MM.1S (cell line): ENCODE results near the gene LEO1.

ENCODE experiments used
- DNase-seq: peaks from one replicate; pipeline ENCODE4 v3.0.0-alpha.2; 2015
- H2AFZ ChIP-seq: fragments of 300-600 bp; sonication (generic); 2 replicates; pipeline ENCODE4 v1.6.0; 2016; ENCODE audit warnings: antibody characterized with exemption, low read length
- H3F3A ChIP-seq: fragments of 300-600 bp; sonication (generic); 2 replicates; pipeline ENCODE4 v1.6.1; 2016; ENCODE audit warnings: mild to moderate bottlenecking, antibody characterized with exemption, low read length, moderate library complexity, mixed read lengths; ENCODE audit not compliant: insufficient read depth
- H3K27ac ChIP-seq: fragments of 300-600 bp; sonication (generic); 2 replicates; pipeline ENCODE4 v1.5.1; 2016; ENCODE audit warnings: mild to moderate bottlenecking, low read length
- H3K27me3 ChIP-seq: fragments of 300-600 bp; sonication (generic); replicated peaks from 2 replicates; pipeline ENCODE4 v1.6.0; 2016; ENCODE audit warnings: low read length; ENCODE audit not compliant: insufficient read depth
- H3K36me3 ChIP-seq: fragments of 300-600 bp; sonication (generic); replicated peaks from 2 replicates; pipeline ENCODE4 v1.6.1; 2016; ENCODE audit warnings: mild to moderate bottlenecking, low read length, mixed read lengths; ENCODE audit not compliant: insufficient read depth
- H3K4me1 ChIP-seq: fragments of 300-600 bp; sonication (generic); 2 replicates; pipeline ENCODE4 v1.6.1; 2016; ENCODE audit warnings: low read length, mixed read lengths
- H3K4me2 ChIP-seq: fragments of 300-600 bp; sonication (generic); 2 replicates; pipeline ENCODE4 v1.6.0; 2016; ENCODE audit warnings: low read depth, low read length
- H3K4me3 ChIP-seq: fragments of 300-600 bp; sonication (generic); 2 replicates; pipeline ENCODE4 v1.5.1; 2016; ENCODE audit warnings: low read length, mixed read lengths
- H3K79me2 ChIP-seq: fragments of 300-600 bp; sonication (generic); 2 replicates; pipeline ENCODE4 v1.6.1; 2016; ENCODE audit warnings: mixed run types, low read length, mixed read lengths
- H3K9ac ChIP-seq: fragments of 300-600 bp; sonication (generic); 2 replicates; pipeline ENCODE4 v1.6.1; 2016; ENCODE audit warnings: low read length, mixed read lengths
- H3K9me2 ChIP-seq: fragments of 300-600 bp; sonication (generic); replicated peaks from 2 replicates; pipeline ENCODE4 v1.6.1; 2016; ENCODE audit warnings: mild to moderate bottlenecking, low read length, mixed read lengths; ENCODE audit not compliant: insufficient read depth
- H3K9me3 ChIP-seq: fragments of 300-600 bp; sonication (generic); replicated peaks from 2 replicates; pipeline ENCODE4 v1.6.1; 2016; ENCODE audit warnings: mild to moderate bottlenecking, low read length, mixed read lengths; ENCODE audit not compliant: insufficient read depth
- H4K20me1 ChIP-seq: fragments of 300-600 bp; sonication (generic); 2 replicates; pipeline ENCODE4 v1.6.1; 2016; ENCODE audit warnings: mild to moderate bottlenecking, low read length, moderate library complexity, mixed read lengths; ENCODE audit not compliant: insufficient read depth
- EZH2 ChIP-seq: fragments of 300-600 bp; sonication (generic); optimal IDR thresholded peaks from 2 replicates; pipeline ENCODE3; 2017; ENCODE audit warnings: low read depth, mild to moderate bottlenecking, antibody characterized with exemption, low read length, mixed read lengths
- EZH2phosphoT487 ChIP-seq: fragments of 300-600 bp; sonication (generic); IDR thresholded peaks from 2 replicates; pipeline ENCODE4 v1.6.1; 2018; ENCODE audit warnings: antibody characterized with exemption, low read length
- TF ChIP-seq, protein P1 (sequence below): fragments of 300-600 bp; sonication (generic); IDR thresholded peaks from 2 replicates; pipeline ENCODE4 v1.5.1; 2016; ENCODE audit warnings: antibody characterized with exemption, low read length, mixed read lengths

LEO1 gene

GRCh38 chr15:51947124-51947523 lies 24.5 kb downstream of the LEO1 start:
- Histone ChIP-seq H3K4me1 (no peaks in the 10 kb centered on the region), H3K27me3 (no peaks in the 10 kb centered on the region), H3K79me2 (no peaks in the 10 kb centered on the region), H3K9ac (no peak overlapping the region), H2AFZ (no peak overlapping the region), H3K9me3 (no peaks in the 10 kb centered on the region), H3K4me2 (no peak overlapping the region), H3F3A (no peaks in the 10 kb centered on the region), H3K4me3 (no peak overlapping the region), H3K9me2 (no peaks in the 10 kb centered on the region), H4K20me1 (no peaks in the 10 kb centered on the region), H3K36me3 (peaks cover 10% of the 10 kb centered on the region; the same call in 1 of the 2 replicates), H3K27ac (no peak overlapping the region)
- TF ChIP-seq EZH2phosphoT487 (no peak), EZH2 (no peak)
- TF ChIP-seq, protein P1, sequence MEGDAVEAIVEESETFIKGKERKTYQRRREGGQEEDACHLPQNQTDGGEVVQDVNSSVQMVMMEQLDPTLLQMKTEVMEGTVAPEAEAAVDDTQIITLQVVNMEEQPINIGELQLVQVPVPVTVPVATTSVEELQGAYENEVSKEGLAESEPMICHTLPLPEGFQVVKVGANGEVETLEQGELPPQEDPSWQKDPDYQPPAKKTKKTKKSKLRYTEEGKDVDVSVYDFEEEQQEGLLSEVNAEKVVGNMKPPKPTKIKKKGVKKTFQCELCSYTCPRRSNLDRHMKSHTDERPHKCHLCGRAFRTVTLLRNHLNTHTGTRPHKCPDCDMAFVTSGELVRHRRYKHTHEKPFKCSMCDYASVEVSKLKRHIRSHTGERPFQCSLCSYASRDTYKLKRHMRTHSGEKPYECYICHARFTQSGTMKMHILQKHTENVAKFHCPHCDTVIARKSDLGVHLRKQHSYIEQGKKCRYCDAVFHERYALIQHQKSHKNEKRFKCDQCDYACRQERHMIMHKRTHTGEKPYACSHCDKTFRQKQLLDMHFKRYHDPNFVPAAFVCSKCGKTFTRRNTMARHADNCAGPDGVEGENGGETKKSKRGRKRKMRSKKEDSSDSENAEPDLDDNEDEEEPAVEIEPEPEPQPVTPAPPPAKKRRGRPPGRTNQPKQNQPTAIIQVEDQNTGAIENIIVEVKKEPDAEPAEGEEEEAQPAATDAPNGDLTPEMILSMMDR: no peak
- no peak for DNase-seq

- H3F3A ChIP-seq: no peaks in the 10 kb centered on the region
- no peak overlapping the region for H3K4me3 ChIP-seq
- no peak overlapping the region for H3K27ac ChIP-seq
- no peaks in the 10 kb centered on the region for H3K79me2 ChIP-seq
- no peaks in the 10 kb centered on the region for H3K9me2 ChIP-seq
- H3K4me1 ChIP-seq: no peaks in the 10 kb centered on the region
- no peak overlapping the region for H3K4me2 ChIP-seq
- no peaks in the 10 kb centered on the region for H4K20me1 ChIP-seq
- TF ChIP-seq EZH2phosphoT487 (no peak), EZH2 (no peak)
- DNase-seq: no peak
- no peak overlapping the region for H2AFZ ChIP-seq
- H3K27me3 ChIP-seq: no peaks in the 10 kb centered on the region
- H3K36me3 ChIP-seq: no peaks in the 10 kb centered on the region
- no peaks in the 10 kb centered on the region for H3K9me3 ChIP-seq
- H3K9ac ChIP-seq: no peak overlapping the region
Observed at GRCh38 chr15:51939216-51939615, 32.4 kb downstream of the LEO1 start.

DNA sequence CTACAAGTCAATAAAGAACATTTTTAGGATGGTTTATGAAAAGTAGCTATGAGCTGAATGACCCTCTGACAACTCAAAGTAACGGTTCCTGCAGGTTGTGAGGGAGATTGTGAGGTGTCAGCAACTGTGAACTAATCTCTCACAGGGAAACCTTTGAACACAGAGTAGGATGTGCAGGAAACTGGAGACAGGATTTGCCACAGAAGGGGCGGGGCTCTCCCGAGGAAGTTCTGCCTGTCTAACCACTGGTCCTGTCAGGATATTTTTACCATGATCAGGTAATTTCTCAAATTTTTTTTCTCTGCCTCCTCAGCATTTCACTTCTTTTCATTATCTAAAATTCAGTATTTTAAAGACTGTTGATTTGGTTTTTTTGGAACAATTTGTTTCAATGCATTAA lies 33.3 kb downstream of the LEO1 start:
- no peak overlapping the region for H2AFZ ChIP-seq
- DNase-seq: no peak
- H3K4me3 ChIP-seq: no peak overlapping the region
- TF ChIP-seq EZH2 (no peak), EZH2phosphoT487 (no peak)
- TF ChIP-seq, protein P1: no peak
- no peaks in the 10 kb centered on the region for H3K79me2 ChIP-seq
- no peaks in the 10 kb centered on the region for H3K36me3 ChIP-seq
- H3K4me2 ChIP-seq: no peak overlapping the region
- no peaks in the 10 kb centered on the region for H3K9me3 ChIP-seq
- no peaks in the 10 kb centered on the region for H3F3A ChIP-seq
- no peaks in the 10 kb centered on the region for H4K20me1 ChIP-seq
- no peak overlapping the region for H3K27ac ChIP-seq
- H3K9ac ChIP-seq: no peak overlapping the region
- H3K27me3 ChIP-seq: no peaks in the 10 kb centered on the region
- no peaks in the 10 kb centered on the region for H3K4me1 ChIP-seq
- H3K9me2 ChIP-seq: no peaks in the 10 kb centered on the region

DNA sequence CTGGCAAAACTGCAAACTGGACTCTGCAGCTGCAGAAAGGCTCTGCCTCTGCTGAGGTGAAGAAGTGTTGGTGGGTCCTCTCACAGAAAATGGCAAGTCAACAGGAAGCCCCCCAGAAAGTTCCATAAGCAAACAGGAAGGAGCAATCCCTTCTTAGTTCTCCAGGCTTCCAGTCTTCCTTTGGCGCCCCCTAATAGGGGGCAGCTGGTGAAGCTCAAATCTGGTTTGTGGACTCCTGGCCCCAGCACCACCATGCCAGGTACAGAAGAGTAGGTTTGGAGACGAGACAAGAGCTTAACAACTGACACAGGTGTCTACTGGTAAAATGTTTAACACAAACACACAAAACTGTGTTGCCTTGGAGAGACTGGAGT lies 35.5 kb downstream of the LEO1 start:
- Histone ChIP-seq H3K36me3 (no peaks in the 10 kb centered on the region), H3K27ac (no peak overlapping the region), H3K4me2 (no peak overlapping the region), H3K79me2 (no peaks in the 10 kb centered on the region), H3F3A (no peaks in the 10 kb centered on the region), H2AFZ (no peak overlapping the region), H3K4me1 (no peaks in the 10 kb centered on the region), H3K9ac (no peak overlapping the region), H4K20me1 (no peaks in the 10 kb centered on the region), H3K9me3 (no peaks in the 10 kb centered on the region), H3K4me3 (no peak overlapping the region), H3K9me2 (no peaks in the 10 kb centered on the region), H3K27me3 (no peaks in the 10 kb centered on the region)
- TF ChIP-seq, protein P1: no peak
- TF ChIP-seq EZH2phosphoT487 (no peak), EZH2 (no peak)
- no peak for DNase-seq
